ENCODE measurements around the gene ZNF750.

Gene ZNF750

GRCh38 chr17:82838386-82839063, 1.3 kb downstream of the ZNF750 start:
- no peak overlapping the region for H3K4me3 ChIP-seq (replicated peaks; ENCODE audit: low read depth, low read length)
- DNase-seq (ENCODE audit: low read depth), result peak; percentile 64
- TF ChIP-seq CTCF (IDR thresholded peaks at IDR 0.05; ENCODE audit: low read length, missing control alignments), result no peak

GRCh38 chr17:82837586-82838320, 2.1 kb downstream of the ZNF750 start:
- no peak for DNase-seq (ENCODE audit: low read depth)
- no peak overlapping the region for H3K4me3 ChIP-seq (replicated peaks; ENCODE audit: low read depth, low read length)
- TF ChIP-seq CTCF (IDR thresholded peaks at IDR 0.05; ENCODE audit: low read length, missing control alignments), result no peak

GRCh38 chr17:82836823-82837357, 2.9 kb downstream of the ZNF750 start:
- no peak overlapping the region for H3K4me3 ChIP-seq (replicated peaks; ENCODE audit: low read depth, low read length)
- TF ChIP-seq CTCF (IDR thresholded peaks at IDR 0.05; ENCODE audit: low read length, missing control alignments), result no peak
- no peak for DNase-seq (ENCODE audit: low read depth)

GRCh38 chr17:82835766-82836512, 3.9 kb downstream of the ZNF750 start:
- DNase-seq (ENCODE audit: low read depth), result no peak
- no peak for TF ChIP-seq CTCF (IDR thresholded peaks at IDR 0.05; ENCODE audit: low read length, missing control alignments)
- no peak overlapping the region for H3K4me3 ChIP-seq (replicated peaks; ENCODE audit: low read depth, low read length)

GRCh38 chr17:82835122-82835521, 4.7 kb downstream of the ZNF750 start:
- H3K4me3 ChIP-seq (replicated peaks; ENCODE audit: low read depth, low read length), result no peak overlapping the region
- no peak for TF ChIP-seq CTCF (IDR thresholded peaks at IDR 0.05; ENCODE audit: low read length, missing control alignments)
- DNase-seq (ENCODE audit: low read depth), result no peak

- no peak overlapping the region for H3K4me3 ChIP-seq (replicated peaks; ENCODE audit: low read depth, low read length)
- TF ChIP-seq CTCF (IDR thresholded peaks at IDR 0.05; ENCODE audit: low read length, missing control alignments), result no peak
- no peak for DNase-seq (ENCODE audit: low read depth)
Measured at GRCh38 chr17:82832881-82833475, 6.8 kb downstream of the ZNF750 start.

Measured in fibroblast of pulmonary artery (primary cell).